ENCODE data around the gene KLHL21.

DNA sequence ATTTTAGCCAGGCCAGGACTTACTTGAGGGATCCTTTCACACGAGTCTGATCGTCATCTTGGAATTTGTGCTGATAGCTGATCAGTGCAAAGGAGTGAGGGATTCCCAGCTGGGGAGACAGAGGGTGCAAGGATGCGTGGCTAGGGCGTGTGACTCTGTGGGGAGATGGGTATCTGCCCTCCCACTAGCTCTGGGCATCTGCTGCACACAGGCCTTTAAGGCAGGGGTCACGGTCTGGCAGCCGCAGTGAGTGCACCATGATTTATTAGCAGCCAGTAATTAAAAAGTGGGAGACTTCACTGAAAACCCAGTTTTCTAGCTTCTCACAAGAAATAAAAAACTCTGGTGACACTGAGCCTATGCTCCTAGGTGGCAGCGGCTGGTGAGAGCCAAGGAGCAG is 42.3 kb upstream of the KLHL21 start:
- TF ChIP-seq CTCF (IDR thresholded peaks at IDR 0.05; ENCODE audit: borderline replicate concordance, extremely low read depth, low read length, poor library complexity, severe bottlenecking), result no peak
- TF ChIP-seq EZH2 (IDR thresholded peaks at IDR 0.05; ENCODE audit: borderline replicate concordance, low read depth, low read length, severe bottlenecking), result no peak

Measured in DND-41 (cell line).